Measurements from ENCODE around the gene CTPS1.

- no peak for TF ChIP-seq EZH2phosphoT487 (IDR thresholded peaks at IDR 0.05; ENCODE audit: insufficient read depth, low read depth)
- TF ChIP-seq EZH2 (IDR thresholded peaks at IDR 0.05; ENCODE audit: insufficient read depth, poor library complexity, severe bottlenecking), result no peak
Measured at GRCh38 chr1:41003127-41003639, 23.7 kb downstream of the CTPS1 start.

Measured in GM23248 (cell line).